PC-3 (cell line): Measurements from ENCODE around the gene BRF1. TPM values are rescaled to one million over a fixed set of nuclear protein-coding genes. Genes with fewer than 3 reads are reported as not detected.

Source experiments
- ATAC-seq: fragments of 200-7000 bp; cut with Tn5 transposase; 2 replicates; pipeline ENCODE4 v1.9.1; 2020; ENCODE audit warnings: mild to moderate bottlenecking, moderate library complexity
- BruUV-seq: library from RNA; stranded (reverse); fragments of 400-500 nt; replicated peaks from 2 replicates; lab custom pipeline; 2021; lab: Mats Ljungman, UMichigan
- CTCF ChIA-PET: fragments of 300-600 bp; sonication (Branson Sonifier 250); formaldehyde crosslinking; loops from one replicate; lab custom pipeline; 2022; ENCODE audit warnings: antibody characterized with exemption; lab: Charles Lee
- POLR2A ChIA-PET: fragments of 300-600 bp; sonication (Branson Sonifier 250); formaldehyde crosslinking; loops from one replicate; lab custom pipeline; 2022; ENCODE audit warnings: antibody characterized with exemption; ENCODE audit not compliant: unreplicated experiment; lab: Charles Lee
- DNase-seq: peaks from one replicate; pipeline ENCODE4 v3.0.0-alpha.2; 2015
- H2AFZ ChIP-seq: fragments of 300-600 bp; sonication (generic); 2 replicates; pipeline ENCODE4 v1.6.0; 2016; ENCODE audit warnings: antibody characterized with exemption, low read length
- H3F3A ChIP-seq: fragments of 300-600 bp; sonication (generic); one replicate; pipeline ENCODE4 v1.6.0; 2017; ENCODE audit warnings: antibody characterized with exemption, low read length, control low read depth, mild to moderate bottlenecking; ENCODE audit not compliant: unreplicated experiment
- H3K27ac ChIP-seq: fragments of 300-600 bp; sonication (generic); 2 replicates; pipeline ENCODE4 v1.5.1; 2016; ENCODE audit warnings: mild to moderate bottlenecking, low read length
- H3K27me3 ChIP-seq: fragments of 300-600 bp; sonication (generic); 2 replicates; pipeline ENCODE4 v1.6.1; 2016; ENCODE audit warnings: low read length, mixed read lengths
- H3K36me3 ChIP-seq: fragments of 300-600 bp; sonication (generic); 2 replicates; pipeline ENCODE4 v1.6.1; 2016; ENCODE audit warnings: low read depth, mixed run types, low read length, mixed read lengths
- H3K4me1 ChIP-seq: fragments of 300-600 bp; sonication (generic); 2 replicates; pipeline ENCODE4 v1.5.1; 2016; ENCODE audit warnings: low read length; ENCODE audit not compliant: insufficient read depth
- H3K4me2 ChIP-seq: fragments of 300-600 bp; sonication (generic); 2 replicates; pipeline ENCODE4 v1.6.0; 2016; ENCODE audit warnings: low read length
- H3K4me3 ChIP-seq: fragments of 300-600 bp; sonication (generic); 2 replicates; pipeline ENCODE4 v1.5.1; 2016; ENCODE audit warnings: mild to moderate bottlenecking, low read length, mixed read lengths
- H3K79me2 ChIP-seq: fragments of 300-600 bp; sonication (generic); 2 replicates; pipeline ENCODE4 v1.6.1; 2017; ENCODE audit warnings: low read length, mixed read lengths
- H3K9ac ChIP-seq: fragments of 300-600 bp; sonication (generic); 2 replicates; pipeline ENCODE4 v1.6.0; 2016; ENCODE audit warnings: mild to moderate bottlenecking, low read length
- H3K9me2 ChIP-seq: fragments of 300-600 bp; sonication (generic); replicated peaks from 2 replicates; pipeline ENCODE4 v1.6.1; 2016; ENCODE audit warnings: mixed run types, low read length, mixed read lengths
- H3K9me3 ChIP-seq: fragments of 300-600 bp; sonication (generic); 2 replicates; pipeline ENCODE4 v1.6.1; 2016; ENCODE audit warnings: low read length, mixed read lengths
- H4K20me1 ChIP-seq: fragments of 300-600 bp; sonication (generic); 2 replicates; pipeline ENCODE4 v1.6.1; 2016; ENCODE audit warnings: low read length, mixed read lengths
- CTCF ChIP-seq: fragments of 300-600 bp; sonication (generic); conservative IDR thresholded peaks from 2 replicates; pipeline ENCODE4 v1.5.1; 2017; ENCODE audit warnings: antibody characterized with exemption, low read depth, mild to moderate bottlenecking, low read length
- EZH2 ChIP-seq: fragments of 300-600 bp; sonication (generic); IDR thresholded peaks from one replicate; pipeline ENCODE4 v1.6.1; 2017; ENCODE audit warnings: antibody characterized with exemption, mild to moderate bottlenecking, low read length; ENCODE audit not compliant: unreplicated experiment
- EZH2phosphoT487 ChIP-seq: fragments of 300-600 bp; sonication (generic); IDR thresholded peaks from 2 replicates; pipeline ENCODE4 v1.6.1; 2018; ENCODE audit warnings: mild to moderate bottlenecking, antibody characterized with exemption, low read length, borderline replicate concordance
- intact Hi-C: fragments of 100-400 bp; cut with micrococcal nuclease; formaldehyde crosslinking; loops from 2 replicates; pipeline ENCODE4 v1.9.0; 2023
- total RNA-seq: library from RNA; depleted of rRNA; stranded (reverse); fragments of >200 nt; gene quantifications from 2 replicates; pipeline ENCODE4 v1.2.3, GENCODE V29; 2014; rRNA removed

Gene BRF1
- total RNA-seq, 1 experiment from 2014 or later = 55.8 TPM

GRCh38 chr14:105161309-105161708 lies 139.5 kb downstream of the BRF1 start:
- no peak overlapping the region for H3K4me2 ChIP-seq

GRCh38 chr14:105160776-105161175 lies 140.0 kb downstream of the BRF1 start:
- Histone ChIP-seq H3K9me3 (no peaks in the 10 kb centered on the region), H3K4me3 (no peak overlapping the region), H3K27ac (no peak overlapping the region), H2AFZ (no peak overlapping the region), H3K79me2 (peaks cover 50% of the 10 kb centered on the region), H3K9me2 (no peaks in the 10 kb centered on the region), H3K9ac (no peak overlapping the region), H3K4me2 (no peak overlapping the region), H3K27me3 (no peaks in the 10 kb centered on the region), H3F3A (no peaks in the 10 kb centered on the region), H4K20me1 (peaks cover 15% of the 10 kb centered on the region; the same call in 1 of the 2 replicates), H3K36me3 (no peaks in the 10 kb centered on the region), H3K4me1 (peaks cover 7% of the 10 kb centered on the region)
- CTCF ChIA-PET = no interaction called here
- TF ChIP-seq EZH2phosphoT487 (no peak), EZH2 (no peak), CTCF (no peak)
- DNase-seq (no peak), ATAC-seq (no peak)
- POLR2A ChIA-PET = no interaction called here
- intact Hi-C loops = no loop called here
- BruUV-seq = no TSS peak

More at GRCh38 chr14:105161309-105161708, 139.5 kb downstream of the BRF1 start:
- no peaks in the 10 kb centered on the region for H3K36me3 ChIP-seq
- no peak overlapping the region for H3K4me3 ChIP-seq
- BruUV-seq = no TSS peak
- H3K27ac ChIP-seq = no peak overlapping the region
- H4K20me1 ChIP-seq = peaks cover 15% of the 10 kb centered on the region; the same call in 1 of the 2 replicates
- no peak overlapping the region for H2AFZ ChIP-seq
- no peaks in the 10 kb centered on the region for H3K9me2 ChIP-seq
- H3K4me1 ChIP-seq = peaks cover 12% of the 10 kb centered on the region
- H3K79me2 ChIP-seq = peaks cover 55% of the 10 kb centered on the region
- H3K27me3 ChIP-seq = no peaks in the 10 kb centered on the region
- POLR2A ChIA-PET = no interaction called here
- H3K9me3 ChIP-seq = no peaks in the 10 kb centered on the region
- DNase-seq (no peak), ATAC-seq (no peak)
- CTCF ChIA-PET = no interaction called here
- no peak for TF ChIP-seq CTCF
- intact Hi-C loops = no loop called here
- H3K9ac ChIP-seq = no peak overlapping the region
- H3F3A ChIP-seq = no peaks in the 10 kb centered on the region

- ChIA-PET CTCF (no interaction called here), POLR2A (no interaction called here)
- peaks cover 36% of the 10 kb centered on the region for H3K79me2 ChIP-seq
- no peak overlapping the region for H2AFZ ChIP-seq
- no peaks in the 10 kb centered on the region for H3K4me1 ChIP-seq
- H3K36me3 ChIP-seq = no peaks in the 10 kb centered on the region
- intact Hi-C loops = no loop called here
- no peaks in the 10 kb centered on the region for H3K27me3 ChIP-seq
- no peak for TF ChIP-seq EZH2phosphoT487
- TF ChIP-seq CTCF = no peak
- TF ChIP-seq EZH2 = no peak
- H3K9ac ChIP-seq = no peak overlapping the region
- no peak overlapping the region for H3K4me2 ChIP-seq
- no peaks in the 10 kb centered on the region for H3F3A ChIP-seq
- H3K9me2 ChIP-seq = no peaks in the 10 kb centered on the region
- DNase-seq (no peak), ATAC-seq (no peak)
- peaks cover 9% of the 10 kb centered on the region; the same call in 1 of the 2 replicates for H4K20me1 ChIP-seq
- H3K4me3 ChIP-seq = no peak overlapping the region
- no TSS peak for BruUV-seq
- no peaks in the 10 kb centered on the region for H3K9me3 ChIP-seq
- H3K27ac ChIP-seq = no peak overlapping the region
Observed at GRCh38 chr14:105159344-105159743, 141.5 kb downstream of the BRF1 start.

Other genes starting within 250 kb of the BRF1 start
- gene GPR132, start 235.6 kb downstream of the BRF1 start, total RNA-seq = 0.04 and 0.12 TPM in 2 replicates
- 57.1 and 59.3 TPM in 2 replicates for gene JAG2, start 132.2 kb downstream of the BRF1 start, total RNA-seq
- gene NUDT14, start 119.7 kb downstream of the BRF1 start, total RNA-seq = 50.8 and 82.1 TPM in 2 replicates
- gene BTBD6, start 52.5 kb downstream of the BRF1 start, total RNA-seq = 104 and 119 TPM in 2 replicates
- 56.0 and 62.0 TPM in 2 replicates for gene PACS2, start 13.7 kb upstream of the BRF1 start, total RNA-seq
- 0.29 and 0.40 TPM in 2 replicates for gene TEX22, start 97.5 kb upstream of the BRF1 start, total RNA-seq
- 82.3 and 102 TPM in 2 replicates for gene MTA1, start 118.8 kb upstream of the BRF1 start, total RNA-seq
- 100 and 109 TPM in 2 replicates for gene CRIP2, start 173.8 kb upstream of the BRF1 start, total RNA-seq
- 45.9 and 48.7 TPM in 2 replicates for gene CRIP1, start 185.9 kb upstream of the BRF1 start, total RNA-seq
- gene TEDC1, start 190.2 kb upstream of the BRF1 start, total RNA-seq = 66.7 and 108 TPM in 2 replicates
- gene TMEM121, start 225.6 kb upstream of the BRF1 start, total RNA-seq = 27.5 and 33.6 TPM in 2 replicates